ENCODE data around the gene MAN2B1. TPM values are rescaled to one million over a fixed set of nuclear protein-coding genes. Genes with fewer than 3 reads are reported as not detected.

Gene MAN2B1
- total RNA-seq, 2 donors from 2014 or later: 111 to 118 TPM

GRCh38 chr19:12711187-12711586, 44.6 kb upstream of the MAN2B1 start:
- no peak for TF ChIP-seq CTCF (IDR thresholded peaks at IDR 0.05)
- H3K27ac ChIP-seq: no peak overlapping the region
- no peaks in the 10 kb centered on the region for H3K9me3 ChIP-seq
- H3K36me3 ChIP-seq: peaks cover 85% of the 10 kb centered on the region
- DNase-seq (ENCODE audit: low spot score): no peak
- no peak overlapping the region for H3K4me3 ChIP-seq
- H3K27me3 ChIP-seq (replicated peaks; ENCODE audit: insufficient read depth): no peaks in the 10 kb centered on the region
- no peak for ATAC-seq (ENCODE audit: insufficient number of reproducible peaks, low FRiP score, low read depth)
- H3K4me1 ChIP-seq (ENCODE audit: control insufficient read depth in 1 of 2, low read depth in 2 of 2): no peaks in the 10 kb centered on the region

GRCh38 chr19:12708641-12709040, 42.1 kb upstream of the MAN2B1 start:
- TF ChIP-seq CTCF (IDR thresholded peaks at IDR 0.05): no peak
- H3K36me3 ChIP-seq: peaks cover 79% of the 10 kb centered on the region
- no peak overlapping the region for H3K27ac ChIP-seq
- no peak for DNase-seq (ENCODE audit: low spot score)
- H3K4me1 ChIP-seq (ENCODE audit: control insufficient read depth in 1 of 2, low read depth in 2 of 2): no peaks in the 10 kb centered on the region
- H3K4me3 ChIP-seq: no peak overlapping the region
- H3K27me3 ChIP-seq (replicated peaks; ENCODE audit: insufficient read depth): no peaks in the 10 kb centered on the region
- no peaks in the 10 kb centered on the region for H3K9me3 ChIP-seq
- ATAC-seq (ENCODE audit: insufficient number of reproducible peaks, low FRiP score, low read depth): no peak

- Histone ChIP-seq H3K36me3 (peaks cover 82% of the 10 kb centered on the region), H3K4me1 (ENCODE audit: control insufficient read depth in 1 of 2, low read depth in 2 of 2) (no peaks in the 10 kb centered on the region), H3K4me3 (no peak overlapping the region), H3K9me3 (no peaks in the 10 kb centered on the region), H3K27ac (no peak overlapping the region), H3K27me3 (replicated peaks; ENCODE audit: insufficient read depth) (no peaks in the 10 kb centered on the region)
- TF ChIP-seq CTCF (IDR thresholded peaks at IDR 0.05): no peak
- ATAC-seq (ENCODE audit: insufficient number of reproducible peaks, low FRiP score, low read depth) (no peak), DNase-seq (ENCODE audit: low spot score) (no peak)
These were observed 39.8 kb upstream of the MAN2B1 start for GRCh38 chr19:12706332-12706718.

- Histone ChIP-seq H3K27ac (no peak overlapping the region), H3K4me1 (ENCODE audit: control insufficient read depth in 1 of 2, low read depth in 2 of 2) (no peaks in the 10 kb centered on the region), H3K9me3 (no peaks in the 10 kb centered on the region), H3K27me3 (replicated peaks; ENCODE audit: insufficient read depth) (no peaks in the 10 kb centered on the region), H3K4me3 (no peak overlapping the region), H3K36me3 (peaks cover 82% of the 10 kb centered on the region)
- TF ChIP-seq CTCF (IDR thresholded peaks at IDR 0.05): no peak
- no peak for ATAC-seq (ENCODE audit: insufficient number of reproducible peaks, low FRiP score, low read depth)
- no peak for DNase-seq (ENCODE audit: low spot score)
These were observed 39.3 kb upstream of the MAN2B1 start for GRCh38 chr19:12705654-12706331.

GRCh38 chr19:12705169-12705568, 38.6 kb upstream of the MAN2B1 start:
- Histone ChIP-seq H3K27ac (no peak overlapping the region), H3K36me3 (peaks cover 79% of the 10 kb centered on the region), H3K27me3 (replicated peaks; ENCODE audit: insufficient read depth) (no peaks in the 10 kb centered on the region), H3K9me3 (no peaks in the 10 kb centered on the region), H3K4me3 (no peak overlapping the region), H3K4me1 (ENCODE audit: control insufficient read depth in 1 of 2, low read depth in 2 of 2) (no peaks in the 10 kb centered on the region)
- DNase-seq (ENCODE audit: low spot score) (no peak), ATAC-seq (ENCODE audit: insufficient number of reproducible peaks, low FRiP score, low read depth) (no peak)
- TF ChIP-seq CTCF (IDR thresholded peaks at IDR 0.05): no peak
